ENCODE results near the gene C1orf56.

- TF ChIP-seq, protein P1, sequence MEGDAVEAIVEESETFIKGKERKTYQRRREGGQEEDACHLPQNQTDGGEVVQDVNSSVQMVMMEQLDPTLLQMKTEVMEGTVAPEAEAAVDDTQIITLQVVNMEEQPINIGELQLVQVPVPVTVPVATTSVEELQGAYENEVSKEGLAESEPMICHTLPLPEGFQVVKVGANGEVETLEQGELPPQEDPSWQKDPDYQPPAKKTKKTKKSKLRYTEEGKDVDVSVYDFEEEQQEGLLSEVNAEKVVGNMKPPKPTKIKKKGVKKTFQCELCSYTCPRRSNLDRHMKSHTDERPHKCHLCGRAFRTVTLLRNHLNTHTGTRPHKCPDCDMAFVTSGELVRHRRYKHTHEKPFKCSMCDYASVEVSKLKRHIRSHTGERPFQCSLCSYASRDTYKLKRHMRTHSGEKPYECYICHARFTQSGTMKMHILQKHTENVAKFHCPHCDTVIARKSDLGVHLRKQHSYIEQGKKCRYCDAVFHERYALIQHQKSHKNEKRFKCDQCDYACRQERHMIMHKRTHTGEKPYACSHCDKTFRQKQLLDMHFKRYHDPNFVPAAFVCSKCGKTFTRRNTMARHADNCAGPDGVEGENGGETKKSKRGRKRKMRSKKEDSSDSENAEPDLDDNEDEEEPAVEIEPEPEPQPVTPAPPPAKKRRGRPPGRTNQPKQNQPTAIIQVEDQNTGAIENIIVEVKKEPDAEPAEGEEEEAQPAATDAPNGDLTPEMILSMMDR (conservative IDR thresholded peaks at IDR 0.05; ENCODE audit: low read depth, low read length): no peak
- TF ChIP-seq EZH2 (IDR thresholded peaks at IDR 0.05; ENCODE audit: low read length, unreplicated experiment): no peak
- TF ChIP-seq EZH2phosphoT487 (IDR thresholded peaks at IDR 0.05; ENCODE audit: borderline replicate concordance, low read length): no peak
Measured at GRCh38 chr1:151007853-151008243, 39.7 kb upstream of the C1orf56 start.

Measured in PC-3 (cell line).